ENCODE measurements around the gene KCNJ18.
"Not testable (repeated sequence)": the region's sequence is repeated elsewhere in the genome, so short reads cannot be mapped to it uniquely, and the experiment has no call there.

The KCNJ18 gene

GRCh38 chr17:21710486-21710885, 18.2 kb downstream of the KCNJ18 start:
- H3K4me1 Mint-ChIP-seq (ENCODE audit: low read depth); H3K36me3 Mint-ChIP-seq (ENCODE audit: low read depth); H3K4me3 Mint-ChIP-seq; intact Hi-C loops (cut with micrococcal nuclease); H3K27ac Mint-ChIP-seq; H3K27me3 Mint-ChIP-seq; H3K9me3 Mint-ChIP-seq: not testable (repeated sequence)

GRCh38 chr17:21711182-21711581, 18.9 kb downstream of the KCNJ18 start:
- no peaks in the 10 kb centered on the region for H3K36me3 Mint-ChIP-seq (ENCODE audit: low read depth)
- no peaks in the 10 kb centered on the region for H3K27me3 Mint-ChIP-seq
- H3K4me1 Mint-ChIP-seq (ENCODE audit: low read depth) = no peaks in the 10 kb centered on the region
- no peak overlapping the region for H3K27ac Mint-ChIP-seq
- no peaks in the 10 kb centered on the region for H3K9me3 Mint-ChIP-seq
- no peak overlapping the region for H3K4me3 Mint-ChIP-seq
- intact Hi-C loops (cut with micrococcal nuclease) = no loop called here

- H3K9me3 Mint-ChIP-seq; H3K27ac Mint-ChIP-seq; H3K27me3 Mint-ChIP-seq; H3K4me1 Mint-ChIP-seq (ENCODE audit: low read depth); H3K4me3 Mint-ChIP-seq; H3K36me3 Mint-ChIP-seq (ENCODE audit: low read depth); intact Hi-C loops (cut with micrococcal nuclease): not testable (repeated sequence)
These were observed 20.7 kb downstream of the KCNJ18 start for GRCh38 chr17:21713020-21713419.

- H3K27me3 Mint-ChIP-seq; H3K4me1 Mint-ChIP-seq (ENCODE audit: low read depth); H3K9me3 Mint-ChIP-seq; H3K36me3 Mint-ChIP-seq (ENCODE audit: low read depth); intact Hi-C loops (cut with micrococcal nuclease); H3K4me3 Mint-ChIP-seq; H3K27ac Mint-ChIP-seq: not testable (repeated sequence)
These were observed 21.3 kb downstream of the KCNJ18 start for GRCh38 chr17:21713631-21714030.

GRCh38 chr17:21714676-21715075, 22.4 kb downstream of the KCNJ18 start:
- intact Hi-C loops (cut with micrococcal nuclease) = not testable (repeated sequence)

GRCh38 chr17:21715877-21716276, 23.6 kb downstream of the KCNJ18 start:
- intact Hi-C loops (cut with micrococcal nuclease); H3K4me1 Mint-ChIP-seq (ENCODE audit: low read depth): not testable (repeated sequence)

More at GRCh38 chr17:21714676-21715075, 22.4 kb downstream of the KCNJ18 start:
- H3K36me3 Mint-ChIP-seq (ENCODE audit: low read depth); H3K27me3 Mint-ChIP-seq; H3K4me1 Mint-ChIP-seq (ENCODE audit: low read depth); H3K4me3 Mint-ChIP-seq; H3K9me3 Mint-ChIP-seq; H3K27ac Mint-ChIP-seq: not testable (repeated sequence)

GRCh38 chr17:21718971-21719370, 26.6 kb downstream of the KCNJ18 start:
- intact Hi-C loops (cut with micrococcal nuclease); H3K27ac Mint-ChIP-seq; H3K27me3 Mint-ChIP-seq; H3K9me3 Mint-ChIP-seq; H3K4me1 Mint-ChIP-seq (ENCODE audit: low read depth); H3K4me3 Mint-ChIP-seq; H3K36me3 Mint-ChIP-seq (ENCODE audit: low read depth): not testable (repeated sequence)

More at GRCh38 chr17:21715877-21716276, 23.6 kb downstream of the KCNJ18 start:
- H3K9me3 Mint-ChIP-seq; H3K36me3 Mint-ChIP-seq (ENCODE audit: low read depth); H3K27me3 Mint-ChIP-seq; H3K27ac Mint-ChIP-seq; H3K4me3 Mint-ChIP-seq: not testable (repeated sequence)

- H3K4me3 Mint-ChIP-seq; H3K36me3 Mint-ChIP-seq (ENCODE audit: low read depth); H3K9me3 Mint-ChIP-seq; H3K27ac Mint-ChIP-seq; H3K27me3 Mint-ChIP-seq; intact Hi-C loops (cut with micrococcal nuclease); H3K4me1 Mint-ChIP-seq (ENCODE audit: low read depth): not testable (repeated sequence)
These were observed 27.3 kb downstream of the KCNJ18 start for GRCh38 chr17:21719511-21720226.

- H3K27ac Mint-ChIP-seq; H3K4me3 Mint-ChIP-seq; H3K36me3 Mint-ChIP-seq (ENCODE audit: low read depth); H3K9me3 Mint-ChIP-seq; H3K27me3 Mint-ChIP-seq; H3K4me1 Mint-ChIP-seq (ENCODE audit: low read depth); intact Hi-C loops (cut with micrococcal nuclease): not testable (repeated sequence)
These were observed 28.2 kb downstream of the KCNJ18 start for GRCh38 chr17:21720566-21720965.

- H3K27me3 Mint-ChIP-seq; H3K36me3 Mint-ChIP-seq (ENCODE audit: low read depth); H3K9me3 Mint-ChIP-seq; H3K4me3 Mint-ChIP-seq; H3K27ac Mint-ChIP-seq; intact Hi-C loops (cut with micrococcal nuclease); H3K4me1 Mint-ChIP-seq (ENCODE audit: low read depth): not testable (repeated sequence)
These were observed 29.9 kb downstream of the KCNJ18 start for GRCh38 chr17:21722268-21722667.

GRCh38 chr17:21724216-21725006, 32.1 kb downstream of the KCNJ18 start:
- H3K9me3 Mint-ChIP-seq; H3K27ac Mint-ChIP-seq; H3K36me3 Mint-ChIP-seq (ENCODE audit: low read depth); H3K4me3 Mint-ChIP-seq; H3K27me3 Mint-ChIP-seq; H3K4me1 Mint-ChIP-seq (ENCODE audit: low read depth); intact Hi-C loops (cut with micrococcal nuclease): not testable (repeated sequence)

- H3K36me3 Mint-ChIP-seq (ENCODE audit: low read depth); H3K4me1 Mint-ChIP-seq (ENCODE audit: low read depth); H3K27me3 Mint-ChIP-seq; H3K4me3 Mint-ChIP-seq; H3K27ac Mint-ChIP-seq; H3K9me3 Mint-ChIP-seq; intact Hi-C loops (cut with micrococcal nuclease): not testable (repeated sequence)
These were observed 38.8 kb downstream of the KCNJ18 start for GRCh38 chr17:21731076-21731475.

- H3K9me3 Mint-ChIP-seq; H3K4me1 Mint-ChIP-seq (ENCODE audit: low read depth); H3K36me3 Mint-ChIP-seq (ENCODE audit: low read depth); H3K27me3 Mint-ChIP-seq; H3K4me3 Mint-ChIP-seq; intact Hi-C loops (cut with micrococcal nuclease); H3K27ac Mint-ChIP-seq: not testable (repeated sequence)
These were observed 41.6 kb downstream of the KCNJ18 start for GRCh38 chr17:21733931-21734330.

GRCh38 chr17:21735814-21736213, 43.5 kb downstream of the KCNJ18 start:
- H3K4me3 Mint-ChIP-seq; intact Hi-C loops (cut with micrococcal nuclease): not testable (repeated sequence)

More at GRCh38 chr17:21735814-21736213, 43.5 kb downstream of the KCNJ18 start:
- H3K27ac Mint-ChIP-seq; H3K36me3 Mint-ChIP-seq (ENCODE audit: low read depth); H3K9me3 Mint-ChIP-seq; H3K27me3 Mint-ChIP-seq; H3K4me1 Mint-ChIP-seq (ENCODE audit: low read depth): not testable (repeated sequence)
